ENCODE measurements around the gene MYL2.

Gene MYL2

GRCh38 chr12:110903511-110903910 is 16.9 kb downstream of the MYL2 start:
- H3K4me3 ChIP-seq (ENCODE audit: low read depth, low read length): no peak overlapping the region
- DNase-seq: no peak
- no peak overlapping the region for H3K27ac ChIP-seq
- no peaks in the 10 kb centered on the region for H3K27me3 ChIP-seq (replicated peaks)
- in situ Hi-C loops (cut with HindIII; ENCODE audit: low pct_ligation_motif_present, low sequenced_read_pairs): no loop called here
- H3K36me3 ChIP-seq (replicated peaks): no peaks in the 10 kb centered on the region
- TF ChIP-seq CTCF (IDR thresholded peaks at IDR 0.05; ENCODE audit: low read depth, low read length, missing control alignments): no peak

GRCh38 chr12:110901401-110901800 is 19.0 kb downstream of the MYL2 start:
- Histone ChIP-seq H3K36me3 (replicated peaks) (no peaks in the 10 kb centered on the region), H3K27ac (no peak overlapping the region), H3K4me3 (ENCODE audit: low read depth, low read length) (no peak overlapping the region), H3K27me3 (replicated peaks) (no peaks in the 10 kb centered on the region)
- no peak for TF ChIP-seq CTCF (IDR thresholded peaks at IDR 0.05; ENCODE audit: low read depth, low read length, missing control alignments)
- in situ Hi-C loops (cut with HindIII; ENCODE audit: low pct_ligation_motif_present, low sequenced_read_pairs): no loop called here
- no peak for DNase-seq

GRCh38 chr12:110896559-110896958 is 23.8 kb downstream of the MYL2 start:
- Histone ChIP-seq H3K4me3 (ENCODE audit: low read depth, low read length) (no peak overlapping the region), H3K27ac (no peak overlapping the region), H3K27me3 (replicated peaks) (no peaks in the 10 kb centered on the region), H3K36me3 (replicated peaks) (no peaks in the 10 kb centered on the region)
- in situ Hi-C loops (cut with HindIII; ENCODE audit: low pct_ligation_motif_present, low sequenced_read_pairs): no loop called here
- TF ChIP-seq CTCF (IDR thresholded peaks at IDR 0.05; ENCODE audit: low read depth, low read length, missing control alignments): no peak
- DNase-seq: no peak

- no peak overlapping the region for H3K27ac ChIP-seq
- H3K36me3 ChIP-seq (replicated peaks): no peaks in the 10 kb centered on the region
- DNase-seq: no peak
- TF ChIP-seq CTCF (IDR thresholded peaks at IDR 0.05; ENCODE audit: low read depth, low read length, missing control alignments): no peak
- H3K27me3 ChIP-seq (replicated peaks): no peaks in the 10 kb centered on the region
- H3K4me3 ChIP-seq (ENCODE audit: low read depth, low read length): no peak overlapping the region
- in situ Hi-C loops (cut with HindIII; ENCODE audit: low pct_ligation_motif_present, low sequenced_read_pairs): no loop called here
Observed at GRCh38 chr12:110893956-110894355, 26.4 kb downstream of the MYL2 start.

- Histone ChIP-seq H3K36me3 (replicated peaks) (no peaks in the 10 kb centered on the region), H3K27ac (no peak overlapping the region), H3K4me3 (ENCODE audit: low read depth, low read length) (no peak overlapping the region), H3K27me3 (replicated peaks) (no peaks in the 10 kb centered on the region)
- no peak for DNase-seq
- no peak for TF ChIP-seq CTCF (IDR thresholded peaks at IDR 0.05; ENCODE audit: low read depth, low read length, missing control alignments)
- in situ Hi-C loops (cut with HindIII; ENCODE audit: low pct_ligation_motif_present, low sequenced_read_pairs): no loop called here
Observed at GRCh38 chr12:110889361-110889760, 31.0 kb downstream of the MYL2 start.

GRCh38 chr12:110888256-110888991 is 32.0 kb downstream of the MYL2 start:
- Histone ChIP-seq H3K36me3 (replicated peaks) (no peaks in the 10 kb centered on the region), H3K27me3 (replicated peaks) (no peaks in the 10 kb centered on the region), H3K27ac (no peak overlapping the region), H3K4me3 (ENCODE audit: low read depth, low read length) (no peak overlapping the region)
- no peak for TF ChIP-seq CTCF (IDR thresholded peaks at IDR 0.05; ENCODE audit: low read depth, low read length, missing control alignments)
- no peak for DNase-seq
- in situ Hi-C loops (cut with HindIII; ENCODE audit: low pct_ligation_motif_present, low sequenced_read_pairs): no loop called here

Measured in brain microvascular endothelial cell (primary cell).